DMS53 treated with DMSO at 0.1 percent for 48 hours (cell line): ENCODE data around the gene ST6GALNAC1.
A peak's percentile ranks its signal among the peaks of the same experiment; 100 is the strongest.
"Not testable (repeated sequence)": the region's sequence is repeated elsewhere in the genome, so short reads cannot be mapped to it uniquely, and the experiment has no call there.

ENCODE experiments used
- DNase-seq: peaks from one replicate; lab custom pipeline; 2025; ENCODE audit not compliant: unreplicated experiment; lab: John Stamatoyannopoulos, UW

Gene ST6GALNAC1

DNA sequence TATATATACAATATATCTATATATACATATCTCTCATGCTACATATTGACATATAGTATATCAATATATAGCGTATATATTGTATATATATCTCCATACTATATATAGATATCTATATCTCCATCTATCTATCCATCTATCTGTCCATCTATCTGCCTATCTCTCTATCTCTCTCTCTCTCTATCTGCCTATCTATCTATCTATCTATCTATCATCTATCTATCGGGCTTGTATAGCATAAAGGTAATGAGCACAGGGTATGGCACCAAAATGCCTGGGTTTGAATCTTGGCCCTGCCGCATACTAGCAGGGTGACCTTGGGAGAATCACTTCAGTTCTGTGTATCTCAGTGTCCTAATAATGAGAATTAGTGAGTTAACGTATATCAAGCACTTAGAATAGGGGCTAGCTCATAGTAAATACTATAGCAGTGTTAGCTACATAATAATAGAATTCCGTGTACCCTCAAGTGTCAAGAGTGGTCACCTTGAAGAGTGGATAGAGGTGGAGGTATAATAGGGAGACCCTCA is 1.5 kb downstream of the ST6GALNAC1 start:
- no peak for DNase-seq

DNA sequence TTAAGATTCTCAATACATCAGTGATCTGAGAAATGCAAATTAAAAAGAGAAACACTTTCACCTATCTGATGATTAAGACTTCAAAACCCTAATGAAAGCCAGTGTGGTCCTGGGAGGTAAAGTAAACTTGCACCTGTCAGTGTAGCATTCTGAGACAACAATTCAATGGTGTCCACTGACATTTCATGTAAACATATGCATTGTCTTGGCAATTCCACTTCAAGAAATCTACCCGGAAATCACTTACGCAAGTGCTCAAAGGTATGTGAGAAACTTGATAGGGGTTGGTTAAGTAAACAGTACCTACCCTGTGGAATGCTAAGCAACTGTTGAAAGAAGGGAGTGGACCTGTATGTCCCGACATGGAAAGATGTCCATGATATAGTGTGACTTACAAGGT is 2.1 kb downstream of the ST6GALNAC1 start:
- DNase-seq = peak; percentile 70

DNA sequence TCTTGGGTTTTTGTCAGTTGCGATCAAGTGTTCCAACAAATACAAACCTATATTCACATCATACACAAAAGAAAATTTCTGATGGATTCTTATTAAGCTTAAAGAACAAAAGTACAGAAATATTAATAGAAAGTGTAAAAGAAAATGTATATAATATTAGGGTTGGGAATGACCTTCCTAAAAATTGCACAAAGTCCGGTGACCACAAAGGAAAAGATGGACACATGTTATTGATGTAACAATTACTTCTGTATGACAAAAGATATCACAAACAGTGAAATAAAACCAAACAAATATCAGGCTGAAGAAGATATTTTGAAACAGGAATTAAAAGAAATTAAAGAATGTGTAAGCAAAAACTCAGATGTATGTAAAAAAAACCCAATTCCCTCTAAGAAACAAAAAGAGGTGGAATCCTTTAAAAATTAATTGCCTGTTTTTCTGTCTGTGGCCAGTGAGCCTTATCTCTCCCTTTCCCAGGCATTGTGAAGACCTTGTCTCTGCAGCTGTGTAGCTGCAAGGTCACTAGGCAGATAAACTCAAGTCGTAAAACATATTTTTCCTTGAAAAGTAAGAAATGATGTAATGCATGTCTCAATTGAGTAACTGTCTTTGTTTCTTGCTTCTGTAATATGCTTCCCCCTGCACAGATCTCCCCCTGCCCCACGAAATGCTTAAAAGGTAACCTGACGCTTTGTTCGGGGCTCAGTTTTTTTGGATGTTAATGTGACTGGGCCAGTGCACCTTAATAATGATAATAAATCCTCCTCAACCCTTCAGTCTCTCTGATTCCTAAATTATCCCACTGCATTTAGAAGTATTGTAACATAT is 2.8 kb downstream of the ST6GALNAC1 start:
- no peak for DNase-seq

DNA sequence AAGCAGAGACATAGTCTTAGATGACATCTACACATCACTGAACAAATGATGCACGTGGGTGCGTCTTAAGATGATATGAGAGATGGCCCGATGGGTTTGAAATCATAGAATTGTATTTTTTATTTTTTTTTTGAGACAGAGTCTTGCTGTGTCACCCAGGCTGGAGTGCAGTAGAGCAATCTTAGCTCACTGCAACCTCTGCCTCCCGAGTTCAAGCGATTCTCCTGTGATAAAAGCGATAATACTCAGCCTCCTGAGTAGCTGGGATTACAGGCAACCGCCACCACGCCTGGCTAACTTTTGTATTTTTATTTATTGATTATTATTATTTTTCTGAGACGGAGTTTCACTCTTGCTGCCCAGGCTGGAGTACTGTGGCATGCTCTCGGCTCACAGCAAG is 5.3 kb downstream of the ST6GALNAC1 start:
- no peak for DNase-seq

DNA sequence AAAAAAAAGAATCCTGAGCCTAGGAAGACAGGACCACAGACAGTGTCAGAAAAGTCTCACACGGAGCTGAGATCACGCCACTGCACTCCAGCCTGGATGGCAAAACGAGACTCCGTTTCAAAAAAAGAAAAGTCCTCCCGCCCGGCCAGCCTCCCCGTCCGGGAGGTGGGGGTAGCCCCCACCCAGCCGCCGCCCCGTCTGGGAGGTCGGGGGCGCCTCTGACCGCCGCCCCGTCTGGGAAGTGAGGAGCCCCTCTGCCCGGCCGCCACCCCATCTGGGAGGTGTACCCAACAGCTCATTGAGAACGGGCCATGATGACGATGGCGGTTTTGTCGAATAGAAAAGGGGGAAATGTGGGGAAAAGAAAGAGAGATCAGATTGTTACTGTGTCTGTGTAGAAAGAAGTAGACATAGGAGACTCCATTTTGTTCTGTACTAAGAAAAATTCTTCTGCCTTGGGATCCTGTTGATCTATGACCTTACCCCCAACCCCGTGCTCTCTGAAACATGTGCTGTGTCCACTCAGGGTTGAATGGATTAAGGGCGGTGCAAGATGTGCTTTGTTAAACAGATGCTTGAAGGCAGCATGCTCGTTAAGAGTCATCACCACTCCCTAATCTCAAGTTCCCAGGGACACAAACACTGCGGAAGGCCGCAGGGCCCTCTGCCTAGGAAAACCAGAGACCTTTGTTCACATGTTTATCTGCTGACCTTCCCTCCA is 6.9 kb downstream of the ST6GALNAC1 start:
- not testable (repeated sequence) for DNase-seq

DNA sequence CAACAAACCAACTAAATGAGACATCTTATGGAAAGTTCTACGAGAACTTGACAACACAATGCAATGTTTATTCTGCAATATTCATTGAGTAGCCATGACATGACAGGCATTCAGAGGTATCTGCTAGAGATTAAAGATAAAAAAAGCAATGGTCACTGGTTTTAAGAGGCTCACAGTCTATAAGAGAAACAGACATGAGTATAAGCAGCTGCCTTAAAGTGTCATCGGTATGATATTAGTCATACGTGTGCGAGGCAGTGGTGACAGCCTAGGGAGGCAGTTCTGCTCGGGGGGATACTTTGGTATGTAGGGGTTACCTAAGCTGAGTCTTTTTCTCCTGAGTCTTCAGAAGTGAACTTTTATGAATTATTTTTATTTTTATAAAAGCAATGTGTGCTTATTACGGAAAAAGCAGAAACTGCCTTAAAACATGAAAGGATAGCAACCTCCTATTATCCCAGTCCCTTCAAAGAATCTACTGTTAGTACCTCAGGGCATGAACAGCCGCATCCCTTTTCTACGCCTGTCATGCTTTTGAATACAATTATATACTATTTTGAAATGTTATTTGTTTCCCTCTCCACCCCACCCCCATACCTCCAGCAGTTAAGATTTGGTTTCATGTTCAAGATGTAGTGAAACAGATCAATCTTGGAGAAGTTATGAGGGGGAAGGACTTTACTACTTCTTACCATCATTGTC is 7.7 kb downstream of the ST6GALNAC1 start:
- DNase-seq = no peak

DNA sequence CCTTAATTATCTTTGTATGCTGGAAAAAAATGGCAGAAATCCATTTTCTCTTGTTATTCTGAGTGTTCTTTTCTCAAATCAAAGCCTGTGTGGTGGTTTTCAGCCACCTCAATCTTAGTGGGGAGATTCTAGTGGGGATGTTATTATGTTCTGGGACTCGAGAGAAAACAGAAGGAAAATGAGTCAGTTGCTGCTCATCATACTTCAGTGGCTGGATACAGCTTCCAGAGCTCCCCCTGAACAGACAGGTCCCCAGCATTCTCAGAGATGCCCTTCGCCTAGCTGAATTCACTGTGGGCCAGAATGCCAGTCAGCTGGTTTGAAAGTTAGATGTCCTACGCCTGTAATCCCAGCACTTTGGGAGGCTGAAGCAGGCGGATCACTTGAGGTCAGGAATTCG is 8.5 kb downstream of the ST6GALNAC1 start:
- no peak for DNase-seq

DNA sequence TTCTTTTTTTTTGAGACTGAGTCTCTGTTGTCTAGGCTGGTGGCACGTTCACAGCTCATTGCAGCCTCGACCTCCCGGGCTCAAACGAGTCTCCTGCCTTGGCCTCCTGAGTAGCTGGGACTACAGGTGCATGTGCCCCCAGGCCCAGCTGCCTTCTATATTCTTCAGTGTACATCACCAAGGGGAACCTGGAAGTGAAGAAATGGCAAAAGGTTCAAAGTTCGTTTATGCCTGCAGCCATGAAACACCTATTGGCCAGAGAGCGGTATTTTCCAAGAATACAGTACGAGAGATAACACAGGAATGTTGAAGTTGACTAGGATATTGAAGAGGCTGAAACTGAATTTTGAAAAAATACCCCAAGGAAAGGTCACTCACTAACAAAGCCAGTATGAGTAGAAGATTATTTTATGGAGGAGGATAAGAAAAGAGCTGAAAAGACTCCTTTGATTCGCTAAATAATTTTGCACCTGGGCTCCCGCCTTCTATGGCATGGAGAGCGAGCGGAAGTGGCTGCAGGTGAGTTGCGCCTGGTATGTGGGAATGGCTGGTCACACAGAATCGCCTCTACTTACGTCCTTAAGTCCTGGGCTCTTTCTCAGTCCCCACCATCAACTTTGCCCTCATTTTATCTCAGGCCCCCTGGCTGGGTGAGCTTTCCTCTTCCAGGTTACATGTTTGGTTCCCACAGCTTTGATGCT is 9.8 kb downstream of the ST6GALNAC1 start:
- DNase-seq = no peak

DNA sequence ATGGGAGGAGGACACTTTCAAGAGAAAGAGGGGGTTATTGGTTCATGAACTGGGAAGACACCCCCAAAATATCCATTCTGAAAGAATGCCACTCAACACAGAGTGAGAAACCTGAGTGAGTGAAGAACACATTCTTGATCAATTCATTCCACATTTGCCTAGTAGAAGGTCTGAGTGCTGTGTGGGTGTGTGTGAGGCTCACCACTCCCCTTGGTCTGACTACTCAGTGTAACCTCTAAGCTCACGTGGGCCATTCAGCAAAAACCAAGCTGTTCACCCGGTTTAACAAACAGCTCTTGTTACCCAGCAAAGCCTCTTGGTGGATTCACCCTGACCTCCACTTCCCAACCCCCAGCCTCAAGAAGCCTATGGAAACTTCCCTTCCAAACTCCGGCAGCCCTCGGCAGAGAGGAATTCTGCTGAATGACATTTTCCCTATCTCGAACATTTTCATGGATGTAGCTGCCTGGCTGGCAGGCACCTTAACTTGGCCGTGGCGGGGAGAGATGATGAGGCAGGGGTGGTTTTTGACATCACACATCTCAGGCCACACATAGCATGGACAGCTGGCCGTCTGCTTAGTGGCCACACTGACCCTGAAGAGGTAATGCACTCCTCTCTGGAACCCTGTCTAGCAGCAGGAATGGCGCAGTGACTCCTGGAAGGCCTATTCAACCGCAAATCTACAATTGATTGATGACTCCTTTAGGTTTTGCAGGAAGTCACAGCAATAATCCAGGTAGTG is 11.6 kb downstream of the ST6GALNAC1 start:
- DNase-seq = no peak

DNA sequence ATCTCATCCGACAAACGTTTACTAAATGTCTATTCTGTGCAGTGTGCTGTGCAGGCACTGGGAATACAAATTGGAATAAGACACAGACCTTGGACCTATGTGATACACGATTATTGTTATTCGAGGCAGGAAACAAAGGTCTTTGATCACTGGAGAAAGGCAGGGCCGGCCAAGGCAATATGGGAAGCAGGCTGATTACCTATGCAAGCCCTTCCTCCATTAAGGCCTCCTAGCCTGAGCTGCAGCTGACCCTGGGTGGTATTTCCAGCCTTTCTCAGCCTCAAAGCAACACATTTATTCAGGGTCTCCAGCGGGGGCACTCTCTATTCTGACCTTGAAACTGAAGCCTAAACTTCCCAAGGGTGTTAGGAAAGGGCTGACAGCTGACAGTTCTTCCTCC is 13.4 kb downstream of the ST6GALNAC1 start:
- DNase-seq = no peak

DNA sequence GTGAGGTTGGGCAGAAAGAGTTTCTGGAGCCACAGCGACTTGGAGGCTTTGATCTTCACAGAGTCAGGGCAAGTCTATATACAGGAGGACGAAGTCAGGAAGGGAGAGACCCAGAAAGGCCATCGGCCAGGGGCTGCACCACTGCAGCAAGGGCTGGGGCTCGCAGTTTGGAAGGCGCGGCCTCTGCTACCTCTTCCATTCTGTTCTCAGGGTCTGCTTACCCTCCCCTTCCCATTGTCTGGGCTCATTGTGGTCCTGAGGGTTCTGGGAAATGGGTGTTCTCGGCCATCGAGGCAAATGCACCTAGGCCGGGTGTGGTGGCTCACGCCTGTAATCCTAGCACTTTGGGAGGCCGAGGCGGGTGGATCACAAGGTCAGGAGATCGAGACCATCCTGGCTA is 16.0 kb downstream of the ST6GALNAC1 start:
- no peak for DNase-seq

DNA sequence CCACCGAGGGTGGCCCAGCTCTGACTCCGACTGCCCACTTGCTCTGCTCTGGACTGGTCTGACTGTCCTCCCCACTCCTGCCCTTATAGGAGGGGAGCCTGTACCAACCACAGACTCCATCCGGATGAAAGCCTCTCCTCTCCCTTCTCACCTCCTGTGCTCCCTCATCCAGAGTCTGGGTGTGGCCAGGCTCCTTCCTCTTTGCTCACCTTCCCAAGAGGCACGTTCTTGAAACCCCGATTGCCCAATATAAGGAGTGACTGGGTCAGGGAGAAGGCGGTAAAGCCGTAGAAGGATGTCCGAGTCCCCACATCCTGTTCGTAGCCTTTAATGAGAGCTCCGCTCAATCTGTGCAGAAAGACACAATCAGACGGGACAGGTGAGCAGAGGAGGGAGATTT is 17.1 kb downstream of the ST6GALNAC1 start:
- no peak for DNase-seq

DNA sequence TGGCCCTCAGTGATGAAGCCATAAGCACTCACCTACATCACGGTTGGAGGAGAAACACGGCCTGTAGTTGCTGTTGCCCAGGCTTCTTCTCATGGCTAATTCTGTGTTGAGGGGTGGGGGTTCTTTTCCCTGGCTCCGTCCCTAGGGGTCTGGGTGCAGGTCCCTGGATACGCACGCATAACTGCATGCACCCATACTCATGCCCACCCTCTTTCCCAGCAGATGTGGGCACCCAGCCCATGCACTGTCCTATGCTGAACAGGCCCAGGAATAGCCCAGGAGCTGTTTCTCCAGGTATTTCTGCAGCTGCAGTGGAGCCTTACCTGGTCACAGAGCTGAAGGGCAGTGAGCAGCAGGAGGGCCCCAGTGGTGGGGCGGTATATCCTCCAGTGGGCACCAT is 18.1 kb downstream of the ST6GALNAC1 start:
- no peak for DNase-seq

DNA sequence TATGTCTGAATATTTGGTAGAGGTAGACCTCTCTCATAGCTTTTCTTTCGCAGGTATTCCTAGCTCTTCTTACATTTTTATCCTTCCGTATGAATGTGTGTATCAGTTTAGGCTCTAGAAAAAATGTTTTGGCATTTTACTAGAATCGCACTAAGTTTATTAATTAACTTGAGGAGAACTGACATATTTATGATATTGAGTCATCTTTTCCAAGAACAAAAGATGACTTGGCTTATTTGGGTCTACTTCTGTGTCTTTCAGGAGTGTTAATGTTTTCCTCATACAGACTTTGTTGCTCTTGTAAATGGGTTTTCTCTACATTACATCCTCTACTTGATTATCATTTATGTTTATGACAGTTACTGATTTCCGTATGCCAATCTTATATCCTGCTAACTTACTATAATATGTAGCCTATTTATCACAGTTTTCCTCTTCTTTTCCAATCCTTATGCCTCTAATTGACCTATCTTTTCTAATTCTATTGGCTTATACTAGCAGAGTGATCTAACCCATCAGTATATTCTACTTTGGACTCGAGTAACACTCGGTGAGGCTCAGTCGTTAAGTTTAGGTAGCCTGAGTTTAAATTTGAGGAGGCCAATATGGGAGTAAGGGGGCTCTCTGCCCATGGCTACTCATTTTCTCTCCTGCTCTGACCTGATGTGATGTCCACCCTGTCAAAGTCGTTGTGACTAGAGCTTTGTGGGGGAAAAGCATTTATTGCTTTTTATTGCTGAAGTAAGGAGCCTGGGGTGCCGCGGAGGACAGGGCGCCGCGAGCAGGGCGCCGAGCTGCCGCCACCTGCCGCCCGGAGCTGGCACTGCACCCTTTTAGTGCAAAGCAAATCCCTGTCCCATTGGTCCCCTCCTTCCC is 20.0 kb downstream of the ST6GALNAC1 start:
- peak; percentile 58 for DNase-seq

DNA sequence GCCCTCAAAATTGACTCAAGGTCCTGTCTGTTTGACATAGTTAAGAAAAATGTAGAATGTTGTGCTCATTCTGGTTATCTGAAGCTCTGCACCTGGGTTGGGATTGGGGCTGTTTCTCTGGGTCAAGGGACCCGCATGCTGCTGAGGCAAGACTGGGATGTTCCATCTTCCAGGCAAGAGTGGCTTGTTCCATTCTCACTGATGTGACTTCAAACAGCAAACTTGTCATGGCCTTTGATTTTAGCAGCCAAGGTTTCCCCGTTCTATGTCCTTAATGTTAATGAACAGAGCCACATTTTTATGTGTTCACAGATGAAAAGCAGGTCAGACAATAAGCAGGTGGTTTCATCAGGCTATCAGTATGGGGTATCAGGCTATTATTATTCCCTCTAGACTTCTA is 25.7 kb downstream of the ST6GALNAC1 start:
- no peak for DNase-seq

DNA sequence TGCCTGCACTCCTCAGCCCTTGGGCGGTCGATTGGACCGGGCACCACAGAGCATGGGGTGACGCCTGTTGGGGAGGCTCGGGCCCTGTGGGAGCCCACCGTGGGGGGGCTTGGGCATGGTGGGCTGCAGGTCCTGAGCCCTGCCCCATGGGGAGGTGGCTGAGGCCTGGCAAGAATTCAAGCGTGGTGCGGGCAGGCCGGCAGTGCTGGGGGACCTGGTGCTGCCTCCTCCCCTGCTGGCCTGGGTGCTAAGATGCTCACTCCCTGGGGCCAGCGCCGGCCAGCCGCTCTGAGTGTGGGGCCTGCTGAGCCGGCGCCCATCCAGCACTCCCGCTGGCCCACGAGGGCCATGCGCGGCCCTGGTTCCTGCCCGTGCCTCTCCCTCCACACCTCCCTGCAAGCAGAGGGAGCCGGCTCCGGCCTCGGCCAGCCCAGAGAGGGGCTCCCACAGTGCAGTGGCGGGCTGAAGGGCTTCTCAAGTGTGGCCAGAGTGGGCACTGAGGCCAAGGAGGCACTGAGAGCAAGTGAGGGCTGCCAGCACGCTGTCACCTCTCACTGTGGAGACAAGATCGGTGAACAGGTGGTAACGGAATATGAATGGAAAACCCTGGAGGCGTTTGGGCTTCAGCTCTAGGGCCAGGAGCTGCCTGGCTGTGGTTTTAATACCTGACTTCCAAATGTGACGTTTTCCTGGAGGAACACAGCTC is 28.5 kb downstream of the ST6GALNAC1 start:
- no peak for DNase-seq

DNA sequence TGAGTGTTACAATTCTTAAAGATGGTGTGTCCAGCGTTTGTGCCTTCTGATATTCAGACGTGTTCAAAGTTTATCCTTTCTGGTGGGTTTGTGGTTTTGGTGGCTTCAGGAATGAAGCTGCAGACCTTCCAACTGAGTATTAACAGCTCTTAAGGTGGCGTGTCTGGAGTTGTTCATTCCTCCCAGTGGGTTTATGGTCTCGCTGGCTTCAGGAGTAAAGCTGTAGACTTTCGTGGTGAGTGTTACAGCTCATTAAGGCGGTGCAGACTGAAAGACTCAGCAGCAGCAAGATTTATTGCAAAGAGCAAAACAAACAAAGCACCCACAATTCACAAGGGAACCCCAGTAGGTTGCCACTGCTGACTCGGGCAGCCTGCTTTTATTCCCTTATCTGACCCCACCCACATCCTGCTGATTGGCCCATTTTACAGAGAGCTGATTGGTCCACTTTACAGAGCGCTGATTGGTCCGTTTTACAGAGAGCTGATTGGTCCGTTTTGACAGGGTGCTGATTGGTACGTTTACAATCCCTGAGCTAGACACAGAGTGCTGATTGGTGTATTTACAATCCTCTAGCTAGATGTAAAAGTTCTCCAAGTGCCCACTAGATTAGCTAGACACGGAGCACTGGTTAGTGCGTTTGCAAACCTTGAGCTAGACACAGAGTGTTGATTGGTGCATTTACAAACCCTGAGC is 29.3 kb downstream of the ST6GALNAC1 start:
- not testable (repeated sequence) for DNase-seq
